Gastrocnemius medialis (tissue), 4 donors: ENCODE results near the gene WDR72.

ENCODE experiments used
- CTCF ChIP-seq, 5 experiments: fragments of 450-650 bp in 3 of 5; fragments of 200-600 bp in 2 of 5; sonication (generic) in 2 of 5; IDR thresholded peaks in 4 of 5; conservative IDR thresholded peaks in 1 of 5; 1 replicate in 4 of 5; 2 replicates in 1 of 5; pipeline ENCODE4 v1.5.1; 2016 to 2019; ENCODE audit warnings: antibody characterized with exemption in 5 of 5, mild to moderate bottlenecking in 3 of 5, moderate library complexity in 3 of 5
- POLR2A ChIP-seq, 2 donors: fragments of 450-650 bp; IDR thresholded peaks; one replicate each; pipeline ENCODE4 v1.6.1; 2017; ENCODE audit warnings: antibody characterized with exemption in 2 of 2, mild to moderate bottlenecking in 2 of 2, moderate library complexity in 2 of 2

GRCh38 chr15:53549697-53550305 is 209.7 kb downstream of the WDR72 start:
- TF ChIP-seq CTCF (IDR thresholded peaks at IDR 0.05 in 4 of 5, conservative IDR thresholded peaks at IDR 0.05 in 1 of 5) = no peak
- no peak for TF ChIP-seq POLR2A (IDR thresholded peaks at IDR 0.05)
